ENCODE data around the gene CD27. TPM values are rescaled to one million over a fixed set of nuclear protein-coding genes. Genes with fewer than 3 reads are reported as not detected.
A peak's percentile ranks its signal among the peaks of the same experiment; 100 is the strongest.

The CD27 gene
- polyA plus RNA-seq, 1 donor = 1.6 TPM

- peaks cover 31% of the 10 kb centered on the region for H3K36me3 ChIP-seq (ENCODE audit: control insufficient read depth, insufficient read depth, low read length)
- peaks cover 17% of the 10 kb centered on the region for H3K4me1 ChIP-seq (ENCODE audit: control insufficient read depth, insufficient read depth, low read length)
- H3K9me3 ChIP-seq (ENCODE audit: control insufficient read depth, low read depth, low read length) = no peaks in the 10 kb centered on the region
- peak overlapping the region; percentile 75 for H3K4me3 ChIP-seq (ENCODE audit: low read length)
- H3K27ac ChIP-seq (ENCODE audit: low read length) = peak overlapping the region; percentile 96
- no peak for DNase-seq
- no peaks in the 10 kb centered on the region for H3K27me3 ChIP-seq (ENCODE audit: control insufficient read depth, insufficient read depth, low read length)
- WGBS (ENCODE audit: insufficient coverage, low lambda C conversion rate) = no CpG with 5 or more reads among the region's 11 CpGs
These were observed 6.2 kb downstream of the CD27 start for GRCh38 chr12:6450869-6451347.

DNA sequence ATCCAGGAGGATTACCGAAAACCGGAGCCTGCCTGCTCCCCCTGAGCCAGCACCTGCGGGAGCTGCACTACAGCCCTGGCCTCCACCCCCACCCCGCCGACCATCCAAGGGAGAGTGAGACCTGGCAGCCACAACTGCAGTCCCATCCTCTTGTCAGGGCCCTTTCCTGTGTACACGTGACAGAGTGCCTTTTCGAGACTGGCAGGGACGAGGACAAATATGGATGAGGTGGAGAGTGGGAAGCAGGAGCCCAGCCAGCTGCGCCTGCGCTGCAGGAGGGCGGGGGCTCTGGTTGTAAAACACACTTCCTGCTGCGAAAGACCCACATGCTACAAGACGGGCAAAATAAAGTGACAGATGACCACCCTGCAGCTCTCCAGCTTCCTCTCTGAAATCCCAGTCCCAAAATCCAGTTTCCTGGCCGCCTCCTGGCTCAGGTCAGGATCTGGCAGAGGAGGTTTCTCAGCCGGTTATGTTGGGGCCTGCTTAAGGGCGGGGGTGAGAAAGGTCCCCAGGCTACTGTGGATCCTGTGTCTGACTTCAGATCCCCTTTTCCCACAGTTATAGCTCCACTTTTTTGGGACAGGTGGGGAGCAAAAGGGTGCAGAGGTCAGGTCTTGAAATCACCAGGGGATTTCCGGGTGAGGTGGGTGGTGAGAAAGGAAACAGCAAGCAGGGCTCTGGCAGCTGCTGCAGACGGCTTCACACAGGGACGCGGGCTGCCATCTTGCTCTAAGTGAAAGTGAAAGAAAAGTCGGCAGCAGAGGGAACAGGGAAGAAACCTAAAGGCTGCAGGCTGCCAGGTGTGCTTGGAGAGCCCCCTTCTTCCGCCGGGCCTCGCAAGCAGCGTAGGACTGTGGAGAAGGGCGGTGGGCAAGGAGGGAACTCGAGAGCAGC, 6.8 kb downstream of the CD27 start, which contains the start of gene TAPBPL:
TSS of gene TAPBPL (plus strand) at position 695 of the 897 bp plus-strand sequence. CDS start 207 bp downstream, outside the sequence.
- H3K27me3 ChIP-seq (ENCODE audit: control insufficient read depth, insufficient read depth, low read length) = no peaks in the 10 kb centered on the region
- peaks cover 17% of the 10 kb centered on the region for H3K4me1 ChIP-seq (ENCODE audit: control insufficient read depth, insufficient read depth, low read length)
- WGBS (ENCODE audit: insufficient coverage, low lambda C conversion rate) = no CpG with 5 or more reads among the region's 27 CpGs
- H3K27ac ChIP-seq (ENCODE audit: low read length) = peak within 1 kb of the TSS; percentile 96
- peak; percentile 87 to 94 for DNase-seq
- peak within 1 kb of the TSS; percentile 75 for H3K4me3 ChIP-seq (ENCODE audit: low read length)
- H3K36me3 ChIP-seq (ENCODE audit: control insufficient read depth, insufficient read depth, low read length) = peaks cover 24% of the 10 kb centered on the region
- H3K9me3 ChIP-seq (ENCODE audit: control insufficient read depth, low read depth, low read length) = no peaks in the 10 kb centered on the region

GRCh38 chr12:6452245-6452943, 7.6 kb downstream of the CD27 start:
- Histone ChIP-seq H3K9me3 (ENCODE audit: control insufficient read depth, low read depth, low read length) (no peaks in the 10 kb centered on the region), H3K4me1 (ENCODE audit: control insufficient read depth, insufficient read depth, low read length) (peaks cover 17% of the 10 kb centered on the region), H3K36me3 (ENCODE audit: control insufficient read depth, insufficient read depth, low read length) (peaks cover 23% of the 10 kb centered on the region), H3K27me3 (ENCODE audit: control insufficient read depth, insufficient read depth, low read length) (no peaks in the 10 kb centered on the region), H3K4me3 (ENCODE audit: low read length) (peak overlapping the region; percentile 75), H3K27ac (ENCODE audit: low read length) (peak overlapping the region; percentile 96)
- peak in 1 of 2 donors; percentile 65 for DNase-seq
- no CpG with 5 or more reads among the region's 9 CpGs for WGBS (ENCODE audit: insufficient coverage, low lambda C conversion rate)

GRCh38 chr12:6452944-6453630, 8.3 kb downstream of the CD27 start:
- no peak for DNase-seq
- peaks cover 17% of the 10 kb centered on the region for H3K4me1 ChIP-seq (ENCODE audit: control insufficient read depth, insufficient read depth, low read length)
- H3K27ac ChIP-seq (ENCODE audit: low read length) = peak overlapping the region; percentile 96
- WGBS (ENCODE audit: insufficient coverage, low lambda C conversion rate) = no CpG with 5 or more reads among the region's 17 CpGs
- no peaks in the 10 kb centered on the region for H3K9me3 ChIP-seq (ENCODE audit: control insufficient read depth, low read depth, low read length)
- H3K4me3 ChIP-seq (ENCODE audit: low read length) = peak overlapping the region; percentile 75
- H3K36me3 ChIP-seq (ENCODE audit: control insufficient read depth, insufficient read depth, low read length) = peaks cover 27% of the 10 kb centered on the region
- H3K27me3 ChIP-seq (ENCODE audit: control insufficient read depth, insufficient read depth, low read length) = no peaks in the 10 kb centered on the region

DNA sequence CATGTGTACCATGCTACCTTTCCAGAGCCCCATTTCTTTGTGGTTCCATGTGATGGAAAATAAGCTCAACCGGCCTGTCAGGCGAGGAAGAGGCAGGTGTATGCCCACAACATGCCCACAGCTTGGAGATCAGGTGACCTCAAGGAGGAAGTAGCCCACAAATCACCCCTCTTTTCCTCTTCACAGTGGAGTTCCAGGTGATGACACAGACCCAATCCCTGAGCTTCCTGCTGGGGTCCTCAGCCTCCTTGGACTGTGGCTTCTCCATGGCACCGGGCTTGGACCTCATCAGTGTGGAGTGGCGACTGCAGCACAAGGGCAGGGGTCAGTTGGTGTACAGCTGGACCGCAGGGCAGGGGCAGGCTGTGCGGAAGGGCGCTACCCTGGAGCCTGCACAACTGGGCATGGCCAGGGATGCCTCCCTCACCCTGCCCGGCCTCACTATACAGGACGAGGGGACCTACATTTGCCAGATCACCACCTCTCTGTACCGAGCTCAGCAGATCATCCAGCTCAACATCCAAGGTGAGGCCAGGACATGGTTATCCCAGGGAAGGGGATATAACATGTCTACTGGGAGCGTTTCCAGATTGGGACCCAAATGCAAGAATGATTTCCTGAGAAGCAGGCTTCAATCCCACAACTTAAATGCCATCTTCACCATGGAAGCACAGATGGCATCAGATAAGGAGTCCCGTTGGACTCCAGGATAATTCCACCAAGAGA, 12.6 kb downstream of the CD27 start:
- Histone ChIP-seq H3K4me1 (ENCODE audit: control insufficient read depth, insufficient read depth, low read length) (peaks cover 10% of the 10 kb centered on the region), H3K27me3 (ENCODE audit: control insufficient read depth, insufficient read depth, low read length) (no peaks in the 10 kb centered on the region), H3K27ac (ENCODE audit: low read length) (no peak overlapping the region), H3K9me3 (ENCODE audit: control insufficient read depth, low read depth, low read length) (no peaks in the 10 kb centered on the region), H3K36me3 (ENCODE audit: control insufficient read depth, insufficient read depth, low read length) (peaks cover 70% of the 10 kb centered on the region), H3K4me3 (ENCODE audit: low read length) (no peak overlapping the region)
- DNase-seq = no peak
- no CpG with 5 or more reads among the region's 12 CpGs for WGBS (ENCODE audit: insufficient coverage, low lambda C conversion rate)

DNA sequence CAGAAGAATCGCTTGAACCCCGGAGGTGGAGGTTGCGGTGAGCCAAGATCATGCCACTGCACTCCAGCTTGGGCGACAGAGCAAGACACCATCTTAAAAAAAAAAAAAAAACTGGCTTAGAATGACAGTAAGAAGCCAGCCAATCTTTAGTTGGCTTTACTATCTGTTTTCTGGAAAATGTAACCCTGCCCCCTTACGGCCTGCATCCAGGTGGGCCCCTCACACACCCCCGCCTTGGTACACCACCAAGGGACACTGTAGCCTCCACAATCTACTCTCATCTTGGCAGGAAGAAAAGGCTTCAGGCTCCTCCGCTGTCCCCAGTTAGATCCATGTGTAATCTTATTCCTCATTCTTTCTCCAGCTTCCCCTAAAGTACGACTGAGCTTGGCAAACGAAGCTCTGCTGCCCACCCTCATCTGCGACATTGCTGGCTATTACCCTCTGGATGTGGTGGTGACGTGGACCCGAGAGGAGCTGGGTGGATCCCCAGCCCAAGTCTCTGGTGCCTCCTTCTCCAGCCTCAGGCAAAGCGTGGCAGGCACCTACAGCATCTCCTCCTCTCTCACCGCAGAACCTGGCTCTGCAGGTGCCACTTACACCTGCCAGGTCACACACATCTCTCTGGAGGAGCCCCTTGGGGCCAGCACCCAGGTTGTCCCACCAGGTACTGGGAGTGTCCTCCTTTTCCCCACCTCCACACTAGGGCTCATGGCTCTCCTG, 13.7 kb downstream of the CD27 start:
- H3K36me3 ChIP-seq (ENCODE audit: control insufficient read depth, insufficient read depth, low read length) = peaks cover 80% of the 10 kb centered on the region
- no peak overlapping the region for H3K27ac ChIP-seq (ENCODE audit: low read length)
- no peaks in the 10 kb centered on the region for H3K9me3 ChIP-seq (ENCODE audit: control insufficient read depth, low read depth, low read length)
- no peaks in the 10 kb centered on the region for H3K27me3 ChIP-seq (ENCODE audit: control insufficient read depth, insufficient read depth, low read length)
- no CpG with 5 or more reads among the region's 14 CpGs for WGBS (ENCODE audit: insufficient coverage, low lambda C conversion rate)
- H3K4me3 ChIP-seq (ENCODE audit: low read length) = no peak overlapping the region
- peaks cover 1% of the 10 kb centered on the region for H3K4me1 ChIP-seq (ENCODE audit: control insufficient read depth, insufficient read depth, low read length)
- no peak for DNase-seq

DNA sequence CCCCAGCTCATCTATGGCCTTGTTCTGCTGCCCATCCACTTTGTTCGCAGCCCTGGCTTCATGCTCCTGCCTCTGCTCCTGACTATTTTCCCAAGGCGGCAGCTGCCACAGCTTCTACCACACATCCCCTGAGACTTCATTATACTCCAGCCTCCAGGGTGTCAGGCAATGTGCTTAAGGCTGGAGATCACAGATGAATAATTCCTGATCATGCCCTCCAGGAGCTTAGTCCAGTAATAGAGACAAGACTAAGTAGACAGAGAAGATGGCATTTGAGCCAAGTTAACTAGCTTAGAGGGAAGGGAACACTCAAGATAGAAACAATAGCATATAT, 14.2 kb downstream of the CD27 start:
- Histone ChIP-seq H3K36me3 (ENCODE audit: control insufficient read depth, insufficient read depth, low read length) (peaks cover 83% of the 10 kb centered on the region), H3K4me3 (ENCODE audit: low read length) (no peak overlapping the region), H3K4me1 (ENCODE audit: control insufficient read depth, insufficient read depth, low read length) (no peaks in the 10 kb centered on the region), H3K9me3 (ENCODE audit: control insufficient read depth, low read depth, low read length) (no peaks in the 10 kb centered on the region), H3K27ac (ENCODE audit: low read length) (no peak overlapping the region), H3K27me3 (ENCODE audit: control insufficient read depth, insufficient read depth, low read length) (no peaks in the 10 kb centered on the region)
- no peak for DNase-seq
- WGBS (ENCODE audit: insufficient coverage, low lambda C conversion rate) = no CpG with 5 or more reads among the region's 2 CpGs

GRCh38 chr12:6460751-6461371, 16.1 kb downstream of the CD27 start:
- no CpG with 5 or more reads among the region's 10 CpGs for WGBS (ENCODE audit: insufficient coverage, low lambda C conversion rate)
- no peak for DNase-seq
- Histone ChIP-seq H3K4me1 (ENCODE audit: control insufficient read depth, insufficient read depth, low read length) (no peaks in the 10 kb centered on the region), H3K27ac (ENCODE audit: low read length) (no peak overlapping the region), H3K27me3 (ENCODE audit: control insufficient read depth, insufficient read depth, low read length) (no peaks in the 10 kb centered on the region), H3K4me3 (ENCODE audit: low read length) (no peak overlapping the region), H3K9me3 (ENCODE audit: control insufficient read depth, low read depth, low read length) (no peaks in the 10 kb centered on the region), H3K36me3 (ENCODE audit: control insufficient read depth, insufficient read depth, low read length) (peaks cover 85% of the 10 kb centered on the region)
